ENCODE measurements around the gene KRTAP16-1.

The KRTAP16-1 gene

DNA sequence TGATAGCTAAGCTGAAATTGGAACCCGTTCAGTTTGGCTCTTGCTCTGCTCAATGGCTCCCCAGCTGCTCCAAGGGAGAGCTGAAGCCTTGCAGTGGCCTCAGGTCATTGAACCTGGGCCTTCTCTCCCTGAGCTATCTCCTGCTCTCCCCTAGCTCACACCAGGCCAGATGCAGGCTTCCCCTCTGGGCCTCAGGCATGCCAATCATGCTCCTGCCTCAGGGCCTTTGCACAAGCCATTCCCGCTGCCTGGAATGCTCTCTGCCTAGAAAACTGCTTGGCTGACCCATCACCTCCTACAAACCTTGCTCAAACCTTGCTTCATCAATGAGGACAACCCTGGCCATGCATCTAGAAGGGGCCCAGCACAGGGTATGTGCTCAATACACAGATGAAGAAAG is 23.1 kb upstream of the KRTAP16-1 start:
- no peak overlapping the region for H3K4me3 ChIP-seq (ENCODE audit: low read length)
- no peak for DNase-seq (ENCODE audit: low read depth, low spot score)

DNA sequence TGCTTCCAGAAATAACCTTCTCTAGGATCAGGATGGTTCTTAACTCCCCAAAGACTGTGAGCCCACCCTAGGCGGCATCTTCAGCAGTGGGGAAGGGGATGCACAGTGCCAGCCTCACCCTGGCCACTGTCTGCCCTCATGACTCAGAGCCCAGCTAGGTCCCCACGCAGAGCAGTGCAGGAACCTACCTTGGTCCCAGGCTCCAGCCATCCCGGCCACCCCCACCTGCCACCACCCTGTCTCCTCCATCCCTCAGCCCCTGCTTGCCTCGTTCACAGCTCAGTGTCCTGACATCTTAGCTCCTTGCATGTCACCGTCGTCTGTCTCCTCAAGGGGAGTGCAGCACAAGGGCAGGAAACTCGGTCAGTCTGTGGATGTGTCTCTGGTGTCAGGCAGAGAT is 22.5 kb upstream of the KRTAP16-1 start:
- DNase-seq (ENCODE audit: low read depth, low spot score): no peak

DNA sequence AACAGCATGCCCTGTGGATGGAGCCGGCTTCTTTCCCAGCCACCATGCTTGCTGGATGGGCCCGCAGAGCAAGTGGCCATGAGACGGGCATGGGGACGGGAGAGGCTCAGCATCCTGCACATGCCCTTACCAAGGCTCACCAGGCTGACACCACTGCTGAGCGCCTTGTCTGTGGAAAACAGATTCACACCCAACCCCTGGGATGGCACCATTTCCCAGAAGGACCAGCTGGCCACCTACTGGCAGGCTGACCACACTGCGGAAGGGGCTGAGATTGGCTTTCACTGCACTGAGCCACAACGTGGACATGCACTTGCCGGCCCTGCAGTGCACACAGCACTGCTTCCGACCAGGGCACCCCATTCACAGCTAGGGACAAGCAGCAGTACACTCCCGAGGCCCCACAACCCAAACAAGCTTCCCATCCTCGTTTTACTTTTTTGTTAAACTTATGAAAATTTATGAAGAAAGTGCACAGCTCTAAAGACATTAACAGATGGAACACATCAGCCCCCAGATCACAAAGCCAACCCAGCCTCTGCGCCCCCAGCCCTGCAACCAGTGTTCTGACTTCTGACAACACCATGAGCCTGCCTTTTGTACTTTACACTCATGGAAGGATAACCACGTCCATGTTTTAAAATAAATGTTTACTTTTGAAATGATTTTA is 20.3 kb upstream of the KRTAP16-1 start:
- DNase-seq (ENCODE audit: low read depth, low spot score): no peak
- H3K4me3 ChIP-seq (ENCODE audit: low read length): no peak overlapping the region

More for the DNA sequence above, 22.5 kb upstream of the KRTAP16-1 start:
- no peak overlapping the region for H3K4me3 ChIP-seq (ENCODE audit: low read length)

DNA sequence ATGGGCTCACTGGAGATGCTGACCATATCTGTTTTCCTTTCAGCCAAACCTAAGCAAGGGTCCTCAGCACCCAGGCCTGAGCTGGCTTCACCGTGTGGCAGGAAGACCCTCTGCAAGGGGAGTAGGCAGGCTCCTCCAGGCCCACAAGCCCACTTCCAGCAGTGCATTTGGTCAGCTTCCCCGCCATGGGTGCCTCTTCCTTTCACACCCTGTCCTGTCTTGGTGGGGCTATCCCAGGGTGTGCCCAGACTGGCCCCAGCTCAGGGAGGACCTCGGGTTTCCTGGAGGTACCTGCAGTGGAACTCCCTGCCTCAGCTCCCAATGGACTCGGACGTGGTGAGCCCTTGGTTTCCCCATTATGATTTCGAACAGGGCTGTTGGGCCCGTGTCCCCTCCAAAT is 19.1 kb upstream of the KRTAP16-1 start:
- DNase-seq (ENCODE audit: low read depth, low spot score): no peak
- H3K4me3 ChIP-seq (ENCODE audit: low read length): no peak overlapping the region

DNA sequence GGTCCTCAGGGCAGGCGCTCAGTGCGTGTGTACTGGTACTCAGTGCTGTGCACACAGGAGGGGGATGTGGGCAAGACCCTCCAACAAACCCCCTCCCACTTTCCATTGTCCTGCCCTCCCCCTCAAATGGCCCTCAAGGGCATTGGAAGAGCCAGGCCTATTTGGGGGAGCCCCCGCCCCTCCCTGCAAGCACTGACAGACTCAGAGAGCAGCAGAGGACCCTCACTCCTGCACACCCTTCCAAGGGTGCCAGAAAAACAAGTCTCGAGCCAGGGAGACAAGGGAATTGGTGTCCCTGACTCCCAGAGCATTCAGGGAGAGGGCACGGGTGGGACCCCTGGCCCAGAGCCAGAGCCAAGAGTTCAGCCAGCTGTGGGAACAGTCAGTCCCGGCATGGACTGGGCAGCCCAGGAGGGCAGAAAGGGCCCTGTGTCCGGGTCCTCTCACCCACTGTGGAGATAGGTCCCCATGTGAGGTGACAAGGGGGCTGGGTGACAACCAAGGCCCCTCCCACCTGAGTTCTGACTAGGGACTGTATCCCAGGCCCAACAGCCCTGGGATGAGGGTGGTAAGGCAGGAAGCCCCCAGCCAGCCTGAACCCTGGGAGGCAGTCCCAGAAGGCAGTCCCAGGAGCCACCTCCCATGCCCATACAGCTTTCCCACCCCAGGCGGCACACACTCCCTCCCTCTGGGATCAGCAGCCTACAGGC is 18.5 kb upstream of the KRTAP16-1 start:
- no peak for DNase-seq (ENCODE audit: low read depth, low spot score)

DNA sequence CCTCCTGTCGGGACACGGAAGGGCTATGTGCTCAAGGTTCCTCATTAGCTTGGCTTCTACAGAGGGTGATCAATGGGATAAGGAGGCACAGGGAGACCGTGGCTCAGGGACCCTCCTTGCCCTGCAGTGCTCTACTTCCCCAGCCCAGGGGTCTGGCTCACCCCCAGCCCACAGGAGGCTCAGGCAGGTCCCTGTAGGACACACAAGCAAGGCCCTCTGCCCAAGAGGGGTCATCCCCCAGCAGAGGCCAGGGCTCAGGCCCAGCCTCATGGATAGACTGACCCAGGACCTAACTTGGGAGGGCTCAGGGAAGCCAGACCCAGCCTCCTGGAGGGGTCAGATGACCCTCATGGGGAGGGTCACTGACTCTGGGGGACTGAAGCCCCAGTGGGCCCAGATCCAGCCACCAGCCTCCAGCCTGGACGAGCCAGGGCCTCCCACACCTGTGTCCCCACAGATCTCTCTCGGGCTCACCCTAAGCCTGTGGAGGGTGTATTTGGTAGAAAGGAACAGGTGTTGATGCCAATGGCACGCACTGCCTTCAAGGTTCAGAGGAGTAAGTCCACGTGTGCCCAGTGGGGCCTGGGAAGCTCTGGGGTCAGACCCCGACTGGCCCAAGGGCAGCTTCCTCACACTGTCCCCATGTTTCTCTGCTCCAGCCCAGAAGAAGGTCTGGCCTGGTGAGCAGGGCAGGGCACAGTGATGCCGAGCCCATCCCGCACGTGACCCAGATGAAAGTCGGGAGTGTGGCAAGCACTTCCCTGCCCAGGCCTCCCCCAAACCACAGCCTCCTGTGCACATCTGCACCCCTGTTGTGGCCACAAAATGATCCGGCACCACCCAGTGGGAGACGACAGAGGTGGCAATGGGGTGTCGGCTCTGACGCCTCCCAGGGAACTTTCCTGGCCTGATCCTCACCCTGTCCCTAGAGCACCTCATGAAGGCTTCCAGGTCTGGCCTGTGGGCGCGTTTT is 17.4 kb upstream of the KRTAP16-1 start:
- peak; percentile 23 for DNase-seq (ENCODE audit: low read depth, low spot score)

More for the DNA sequence above, 18.5 kb upstream of the KRTAP16-1 start:
- H3K4me3 ChIP-seq (ENCODE audit: low read length): no peak overlapping the region

DNA sequence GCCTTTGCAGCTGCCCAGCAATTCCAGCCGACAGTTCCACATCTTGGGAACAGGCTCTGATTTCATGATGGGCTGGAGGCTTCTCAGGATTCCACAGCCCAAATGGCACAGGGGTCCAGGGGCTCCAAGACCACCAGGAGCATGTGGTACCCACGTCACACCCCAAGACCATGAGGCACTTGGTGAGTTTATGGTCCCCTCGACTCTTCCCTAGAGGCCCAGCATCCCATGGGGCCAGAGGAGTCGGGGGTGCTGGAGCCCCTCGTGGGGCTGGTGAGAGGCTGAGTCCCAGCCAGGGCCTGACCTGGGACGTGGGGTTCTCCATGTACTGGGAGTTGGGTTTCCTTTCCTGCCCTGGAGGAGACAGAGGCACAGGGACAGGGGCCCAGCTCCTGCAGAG is 16.5 kb upstream of the KRTAP16-1 start:
- H3K4me3 ChIP-seq (ENCODE audit: low read length): no peak overlapping the region
- DNase-seq (ENCODE audit: low read depth, low spot score): no peak

More for the DNA sequence above, 17.4 kb upstream of the KRTAP16-1 start:
- no peak overlapping the region for H3K4me3 ChIP-seq (ENCODE audit: low read length)

DNA sequence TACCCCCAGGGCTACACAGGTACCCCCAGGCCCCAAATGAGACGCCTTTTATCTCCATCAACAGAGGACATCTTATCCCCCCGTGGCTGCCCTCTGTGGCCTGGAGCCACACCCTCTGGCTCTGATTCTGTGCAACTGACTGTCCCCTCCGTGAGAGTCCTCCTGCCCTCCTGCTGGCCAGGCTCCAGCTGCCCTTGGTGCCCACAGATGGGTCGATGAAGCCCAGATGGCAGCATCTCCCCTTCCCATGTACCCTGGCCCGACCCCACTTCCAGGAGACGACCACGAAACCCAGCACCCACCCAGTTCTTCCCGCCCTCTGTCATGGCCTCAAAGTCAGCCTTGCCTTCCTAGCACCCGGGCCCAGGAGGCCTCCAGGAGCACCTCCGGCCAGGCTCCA is 16.0 kb upstream of the KRTAP16-1 start:
- no peak overlapping the region for H3K4me3 ChIP-seq (ENCODE audit: low read length)
- DNase-seq (ENCODE audit: low read depth, low spot score): no peak

DNA sequence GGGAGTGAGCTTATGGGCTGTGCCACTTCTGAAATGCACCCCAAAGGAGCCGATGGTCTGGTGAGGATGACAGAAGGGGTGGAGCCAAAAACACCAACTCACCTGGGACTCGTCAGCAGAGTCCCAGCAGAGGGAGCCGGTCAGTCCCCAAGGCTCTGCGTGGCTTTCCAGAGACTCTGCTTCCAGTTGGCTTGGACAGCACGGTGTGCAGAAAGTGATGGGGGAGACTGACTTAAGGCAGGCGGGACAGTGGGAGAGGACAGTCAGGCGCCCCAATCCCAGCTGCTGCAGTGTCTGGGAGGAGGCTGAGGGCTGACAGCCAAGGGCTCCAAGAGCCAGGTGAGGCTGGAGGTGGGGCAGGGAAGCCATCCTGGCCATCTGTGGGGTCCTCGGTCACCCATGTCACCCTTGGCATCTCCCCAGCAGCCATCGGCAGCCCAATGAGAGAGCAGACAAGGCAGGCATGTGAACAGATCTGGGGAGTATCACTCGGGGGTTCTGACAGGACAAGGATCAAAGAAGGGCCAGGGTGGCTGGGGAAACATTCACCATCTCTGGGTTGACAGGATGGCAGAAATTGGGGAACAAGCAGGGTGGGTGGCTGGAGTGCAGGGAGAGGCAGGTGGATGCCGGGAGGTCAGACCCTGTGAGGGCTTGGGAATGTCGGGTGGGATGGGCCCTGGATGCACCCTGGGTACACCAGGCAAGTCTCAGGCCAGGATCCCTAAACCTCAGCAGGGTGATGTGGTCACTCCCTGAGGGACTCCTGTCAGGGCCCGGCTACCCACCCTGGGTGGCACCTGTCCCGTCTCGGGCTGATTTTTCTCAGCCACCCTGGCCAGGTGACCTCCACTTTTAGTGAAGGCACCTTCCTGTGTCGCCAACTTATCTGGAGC is 15.3 kb upstream of the KRTAP16-1 start:
- no peak overlapping the region for H3K4me3 ChIP-seq (ENCODE audit: low read length)
- DNase-seq (ENCODE audit: low read depth, low spot score): no peak

DNA sequence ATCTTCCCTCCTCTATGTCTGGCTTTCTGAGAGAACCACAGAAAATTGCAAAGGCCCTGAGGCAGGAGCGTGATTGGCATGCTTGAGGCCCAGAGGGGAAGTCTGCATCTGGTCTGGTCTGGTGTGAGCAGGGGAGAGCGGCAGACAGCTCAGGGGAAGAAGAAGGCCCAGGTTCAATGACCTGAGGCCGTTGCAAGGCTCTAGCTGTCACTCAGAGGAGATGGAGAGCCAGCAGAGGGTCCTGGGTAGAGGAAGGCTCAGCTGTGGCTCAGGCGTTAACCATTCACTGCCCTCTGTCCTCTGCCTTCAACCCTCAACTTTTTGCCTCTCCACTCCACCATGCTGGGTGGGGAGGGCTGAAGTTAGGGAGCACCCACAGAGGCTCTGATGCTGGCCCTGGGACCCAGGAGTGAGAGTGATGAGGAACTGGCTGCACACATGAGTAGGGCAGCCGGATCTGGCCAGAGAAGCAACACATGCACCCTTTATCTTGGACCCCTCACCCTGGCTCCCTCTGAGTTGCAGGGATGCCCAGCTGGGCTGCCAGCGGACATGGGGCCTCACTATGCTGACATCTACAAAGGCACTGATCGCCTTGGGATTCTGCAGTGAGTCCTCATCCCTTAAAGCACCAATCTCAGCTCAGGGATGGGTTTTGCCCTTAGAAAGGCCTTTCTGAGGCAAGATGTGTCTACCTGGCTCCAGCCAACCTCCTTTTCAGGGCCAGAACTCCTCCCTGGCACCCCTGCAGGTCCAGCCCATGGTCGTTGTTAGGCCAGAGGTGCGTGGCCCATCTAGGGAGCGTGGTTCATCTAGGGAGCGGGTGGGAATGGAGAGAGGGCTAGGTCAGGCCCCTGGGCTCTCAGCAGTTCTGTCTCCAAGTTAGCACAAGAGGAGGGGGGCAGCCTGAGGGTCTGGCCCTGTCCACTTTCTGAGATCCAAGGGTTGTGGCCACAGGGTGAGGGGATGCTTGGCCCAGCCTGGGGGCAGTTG is 14.1 kb upstream of the KRTAP16-1 start:
- DNase-seq (ENCODE audit: low read depth, low spot score): no peak
- no peak overlapping the region for H3K4me3 ChIP-seq (ENCODE audit: low read length)

DNA sequence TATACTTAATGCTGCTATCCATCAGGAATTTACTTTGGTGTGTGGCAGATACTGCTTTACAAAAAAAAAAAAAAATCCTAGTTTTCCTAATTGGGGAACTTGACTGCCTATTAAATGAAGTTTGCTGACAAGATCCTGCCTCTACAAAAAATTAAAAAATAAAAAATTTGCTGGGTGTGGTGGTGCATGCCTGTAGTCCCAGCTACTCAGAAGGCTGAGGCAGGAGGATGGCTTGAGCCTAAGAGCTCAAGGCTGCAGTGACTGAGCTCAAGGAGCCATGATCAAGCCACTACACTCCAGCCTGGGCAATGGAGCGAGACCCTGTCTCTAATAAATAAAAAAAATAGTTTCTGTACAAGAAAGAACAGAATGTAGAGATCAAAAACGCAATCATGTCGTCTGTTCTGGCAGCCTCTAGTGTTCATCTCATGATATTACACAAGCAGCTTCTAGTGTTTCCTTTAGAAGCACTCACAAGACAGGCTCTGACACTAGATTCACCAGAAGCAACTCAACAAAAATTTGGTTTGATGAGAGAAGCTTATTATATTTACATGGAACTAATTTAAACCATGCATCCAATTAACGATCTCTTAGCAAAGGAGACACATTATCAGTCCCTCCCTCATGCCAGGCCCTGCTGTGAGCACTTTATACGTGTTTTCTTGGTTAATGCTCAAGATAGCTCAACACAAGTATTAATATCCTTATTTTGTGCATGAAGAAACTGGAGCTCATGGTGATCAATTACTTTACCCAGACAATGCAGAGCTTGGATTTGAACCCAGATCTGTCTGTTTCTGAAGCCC is 13.2 kb upstream of the KRTAP16-1 start:
- H3K4me3 ChIP-seq (ENCODE audit: low read length): no peak overlapping the region
- DNase-seq (ENCODE audit: low read depth, low spot score): peak; percentile 59

DNA sequence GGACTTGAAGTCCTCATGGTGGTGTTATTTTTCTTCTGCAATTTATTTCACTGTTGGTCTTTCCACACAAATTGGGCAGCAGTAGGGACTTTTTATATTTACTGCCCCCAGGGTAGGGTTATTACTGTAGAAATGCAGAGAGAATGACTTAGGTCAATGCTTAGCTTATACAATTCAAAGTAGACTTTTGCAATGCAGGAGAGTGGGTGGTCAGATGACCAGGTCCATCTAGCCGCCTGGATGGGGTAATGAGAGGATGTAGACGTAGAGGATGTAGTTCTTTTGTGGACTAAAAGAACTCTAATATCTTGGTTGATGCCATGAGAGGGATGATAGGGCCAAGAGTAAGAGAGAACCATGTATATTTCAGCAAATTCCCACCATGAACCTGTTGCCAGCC is 9.1 kb upstream of the KRTAP16-1 start:
- H3K4me3 ChIP-seq (ENCODE audit: low read length): no peak overlapping the region

DNA sequence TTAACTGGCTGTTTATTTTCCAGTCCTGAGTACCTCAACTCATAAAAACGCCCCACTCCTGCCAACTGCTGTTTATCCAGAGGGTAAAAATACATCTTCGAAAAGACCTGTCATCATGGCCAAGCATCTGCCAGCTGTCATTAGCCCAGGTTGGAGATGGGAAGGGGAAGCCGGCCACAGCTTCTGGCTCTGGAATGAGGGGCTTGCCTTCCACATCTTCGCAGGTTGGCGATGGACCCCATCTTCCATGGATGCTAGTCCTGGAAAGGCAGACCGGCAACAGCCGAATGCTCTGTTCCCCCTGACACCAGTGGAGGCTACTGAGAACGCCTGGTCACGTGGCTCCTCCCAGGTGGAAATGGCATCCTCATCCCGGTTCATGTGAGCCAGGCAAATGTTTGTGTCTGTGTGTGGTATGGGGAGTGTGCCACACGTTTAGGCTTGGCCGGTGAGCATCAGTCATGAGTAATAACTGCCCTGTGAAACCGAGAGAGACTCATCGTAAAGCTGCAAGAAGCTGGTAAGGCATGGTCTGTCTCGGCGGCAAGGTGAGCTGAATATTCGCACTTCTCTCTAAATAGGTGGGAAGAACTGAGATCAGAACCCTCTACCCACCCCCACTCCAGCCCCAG is 6.8 kb upstream of the KRTAP16-1 start:
- H3K4me3 ChIP-seq (ENCODE audit: low read length): no peak overlapping the region
- no peak for DNase-seq (ENCODE audit: low read depth, low spot score)

More for the DNA sequence above, 9.1 kb upstream of the KRTAP16-1 start:
- DNase-seq (ENCODE audit: low read depth, low spot score): no peak

DNA sequence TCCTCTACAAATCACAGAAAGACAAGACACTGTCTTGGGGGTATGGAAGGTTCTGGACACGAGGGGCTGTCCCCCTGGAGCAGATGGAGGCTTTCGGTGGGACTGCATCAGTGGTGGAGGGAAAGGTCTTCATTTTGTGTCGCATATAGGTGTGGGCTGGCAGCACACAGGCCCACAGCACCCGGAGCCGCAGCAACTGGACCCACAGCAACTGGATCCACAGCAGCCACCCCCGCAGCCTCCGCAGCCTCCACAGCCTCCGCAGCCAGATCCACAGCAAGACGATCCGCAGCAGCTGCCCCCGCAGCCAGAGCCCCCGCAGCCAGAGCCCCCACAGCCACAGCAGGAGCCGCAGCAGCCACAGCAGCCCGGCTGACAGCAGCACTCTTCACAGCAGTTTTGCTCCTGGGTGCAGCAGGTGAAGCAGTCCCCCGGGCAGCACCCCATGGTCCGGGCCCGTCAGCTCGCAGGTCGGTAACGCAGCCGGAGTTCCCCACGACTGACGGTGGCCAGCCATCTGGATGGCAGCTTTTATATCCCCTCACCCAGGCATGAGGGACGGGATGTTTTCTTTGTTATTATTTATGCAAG is 6.2 kb upstream of the KRTAP16-1 start, which contains the start of gene KRTAP17-1:
KRTAP17-1 (minus strand) TSS at position 507 of the 591 bp plus-strand sequence; CDS start at position 447, 60 bp downstream.
- H3K4me3 ChIP-seq (ENCODE audit: low read length): no peak within 1 kb of the TSS
- DNase-seq (ENCODE audit: low read depth, low spot score): no peak

DNA sequence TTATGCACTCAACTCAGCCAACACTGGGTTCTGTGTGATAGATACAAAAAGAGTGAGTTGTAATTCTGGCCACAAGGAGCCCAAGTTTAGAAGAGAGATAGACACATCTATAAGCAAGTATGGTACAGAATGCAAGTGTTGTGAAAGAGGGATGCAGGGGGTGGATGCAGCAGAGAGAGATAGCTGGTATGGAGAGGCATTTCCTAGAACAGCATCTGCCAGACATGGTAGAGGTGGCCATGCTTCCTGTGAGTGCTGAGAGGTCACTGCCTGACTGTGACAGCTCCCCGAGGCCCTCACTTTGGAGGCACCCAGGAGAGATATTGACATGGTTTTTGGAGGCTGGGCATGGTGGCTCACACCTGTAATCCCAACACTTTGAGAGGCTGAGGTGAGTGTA is 2.0 kb upstream of the KRTAP16-1 start:
- no peak overlapping the region for H3K4me3 ChIP-seq (ENCODE audit: low read length)
- DNase-seq (ENCODE audit: low read depth, low spot score): no peak

All from Jurkat, Clone E6-1 (cell line).